Astrocyte of the hippocampus (primary cell): Measurements from ENCODE around the gene FERD3L.

Experiments
- DNase-seq: peaks from one replicate; pipeline ENCODE4 v3.0.0; 2011; ENCODE audit warnings: low read depth, low spot score

Gene FERD3L

DNA sequence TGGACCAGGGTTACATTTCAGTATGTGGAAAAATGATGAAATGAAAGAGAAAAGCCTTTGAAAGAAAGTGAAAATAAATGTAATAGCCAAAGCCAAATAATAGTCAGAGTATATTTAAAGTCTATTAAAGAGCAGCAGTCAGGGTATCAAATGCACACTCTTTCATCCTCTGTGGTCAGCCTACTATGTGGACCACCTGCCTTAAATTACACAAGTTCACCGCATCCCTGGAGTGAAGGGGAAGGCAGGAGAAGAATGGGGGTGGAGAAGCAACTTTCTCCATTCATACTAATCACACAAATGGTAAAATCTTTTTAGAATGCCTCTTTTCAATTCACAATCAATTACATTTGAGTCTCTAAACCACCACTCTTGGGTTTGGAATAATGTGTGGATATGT lies 43.7 kb downstream of the FERD3L start:
- DNase-seq, result no peak

DNA sequence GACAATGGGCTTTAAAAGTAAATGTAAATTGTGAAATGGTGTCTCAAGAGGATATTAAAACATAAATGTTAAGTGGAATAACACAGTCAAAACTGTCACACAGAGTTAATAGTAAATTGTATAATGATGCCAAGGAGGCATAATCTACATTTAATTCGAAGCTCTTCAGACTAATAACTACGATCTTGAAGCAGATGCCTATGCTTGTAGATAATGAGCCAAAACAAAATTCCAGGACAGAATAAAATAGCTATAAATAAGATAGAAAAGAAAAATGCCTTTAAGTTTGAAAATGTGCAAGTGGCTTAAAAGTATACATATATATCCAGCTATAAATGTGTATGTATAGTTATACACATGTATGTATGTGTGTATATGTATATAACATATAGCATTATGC lies 45.3 kb downstream of the FERD3L start:
- no peak for DNase-seq

DNA sequence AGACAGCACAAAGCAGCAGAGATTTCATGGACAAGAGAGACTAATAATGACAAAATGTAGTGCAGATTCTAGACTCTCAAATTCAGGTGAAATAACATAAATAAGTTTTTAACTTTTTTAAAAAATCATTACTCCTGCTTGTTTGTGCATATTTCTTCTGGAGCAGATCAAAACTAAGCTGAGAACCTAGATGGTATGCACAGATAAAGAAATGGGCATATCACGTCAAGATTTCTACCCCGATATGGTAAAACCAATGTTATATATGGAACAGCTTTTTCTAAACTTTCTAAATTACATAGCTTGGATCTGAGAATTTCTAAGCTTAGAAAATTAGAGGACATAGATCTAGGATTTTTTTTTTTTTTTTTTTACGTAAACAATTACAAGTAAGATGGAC lies 46.0 kb downstream of the FERD3L start:
- DNase-seq, result no peak

DNA sequence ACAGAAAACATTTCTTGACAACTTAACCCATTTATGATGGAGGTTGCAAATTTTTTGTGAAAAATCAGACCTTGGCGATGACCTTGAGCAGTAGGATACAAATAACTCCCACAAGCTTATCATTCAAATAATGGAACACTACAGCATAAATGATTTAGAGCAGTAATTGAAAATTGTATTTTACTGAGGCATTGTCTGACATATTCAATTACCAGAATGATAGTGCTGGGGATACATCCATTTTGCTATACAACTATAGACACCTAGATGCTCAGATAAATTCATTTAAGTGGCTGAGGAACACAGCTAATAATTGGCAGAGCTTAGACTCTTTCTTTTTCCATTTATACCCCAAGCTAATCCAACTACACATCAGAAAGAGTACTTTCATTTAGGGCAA lies 46.7 kb downstream of the FERD3L start:
- DNase-seq, result no peak

DNA sequence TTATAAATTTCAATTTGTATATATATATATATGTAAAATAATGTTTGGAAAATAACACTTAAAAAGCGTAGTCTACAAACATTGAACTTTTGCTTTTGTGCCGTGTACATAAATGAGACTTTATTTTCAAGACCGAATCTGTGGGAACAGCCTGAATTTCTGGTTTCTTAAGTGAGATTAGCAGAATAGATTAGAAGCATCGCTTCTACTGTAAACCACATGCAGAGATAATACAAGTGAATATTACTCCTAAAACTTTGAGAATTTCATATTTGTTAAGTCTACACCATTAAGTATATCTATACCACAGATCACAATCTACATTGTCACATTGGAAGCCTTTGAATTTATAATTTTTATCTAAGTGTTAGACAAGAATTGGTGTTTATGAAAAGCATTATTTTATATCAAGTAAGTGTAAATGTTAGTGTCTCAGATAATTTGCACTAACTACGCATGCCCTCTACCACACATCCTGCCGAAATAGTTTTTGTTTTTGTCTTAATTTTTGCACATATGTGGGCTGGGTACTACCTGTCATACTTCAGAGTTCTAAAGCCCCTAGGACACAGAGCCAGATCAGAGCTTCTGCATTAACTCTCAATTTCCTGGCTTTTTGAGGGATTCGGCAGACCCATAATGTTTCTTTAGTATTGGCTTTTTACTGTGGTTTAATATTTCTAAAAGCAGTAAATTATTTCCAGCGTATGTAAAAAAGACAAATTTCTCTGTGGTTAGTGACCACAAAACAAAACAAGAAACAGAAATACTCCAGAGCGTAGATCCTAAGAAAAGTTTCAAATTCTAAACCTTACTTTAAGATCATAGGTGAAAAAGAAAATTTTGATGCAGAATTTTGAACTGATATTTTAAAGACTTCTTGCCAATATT lies 47.8 kb downstream of the FERD3L start:
- DNase-seq, result no peak

DNA sequence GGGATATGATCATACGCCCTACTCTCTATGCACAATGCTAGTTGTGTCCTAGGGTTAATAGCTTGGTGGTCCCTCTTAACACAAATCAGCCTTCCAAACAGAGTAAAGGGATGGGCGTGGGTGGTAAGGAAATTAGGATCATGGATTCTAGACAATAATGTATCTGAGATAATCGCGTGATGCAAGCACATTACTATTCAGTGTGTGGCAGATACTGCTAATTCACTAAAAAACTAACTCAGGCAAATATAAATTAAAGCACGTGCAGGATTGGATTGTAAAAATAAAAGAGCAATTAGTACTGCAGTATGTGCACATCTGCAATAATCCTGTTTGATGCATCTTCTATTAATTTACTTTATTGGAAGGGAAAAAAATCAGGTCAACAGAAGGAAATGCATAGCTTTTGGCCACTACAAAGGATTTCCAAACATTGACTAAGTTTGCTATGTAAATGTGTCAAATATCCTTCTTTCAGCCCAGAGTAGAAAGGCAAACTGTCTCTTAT lies 49.8 kb downstream of the FERD3L start:
- DNase-seq, result no peak
